Measurements from ENCODE around the gene PRLHR. TPM values are rescaled to one million over a fixed set of nuclear protein-coding genes. Genes with fewer than 3 reads are reported as not detected.

PRLHR gene
- total RNA-seq, 1 donor from 2014 or later = not detected

- intact Hi-C loops (cut with micrococcal nuclease) = no loop called here
- H3K27me3 ChIP-seq (ENCODE audit: low read depth) = peaks cover 34% of the 10 kb centered on the region
- H3K36me3 ChIP-seq = no peaks in the 10 kb centered on the region
- H3K4me1 ChIP-seq = peaks cover 4% of the 10 kb centered on the region
- no peak overlapping the region for H3K27ac ChIP-seq (replicated peaks)
- H3K9me3 ChIP-seq (replicated peaks) = peaks cover 37% of the 10 kb centered on the region
- H3K4me3 ChIP-seq = no peak overlapping the region
- DNase-seq = no peak
- no peak for TF ChIP-seq CTCF (IDR thresholded peaks at IDR 0.05; ENCODE audit: borderline replicate concordance)
These were observed 32.0 kb downstream of the PRLHR start for GRCh38 chr10:118563373-118563890.

GRCh38 chr10:118562851-118563250 is 32.6 kb downstream of the PRLHR start:
- no peak overlapping the region for H3K27ac ChIP-seq (replicated peaks)
- peaks cover 32% of the 10 kb centered on the region for H3K27me3 ChIP-seq (ENCODE audit: low read depth)
- intact Hi-C loops (cut with micrococcal nuclease) = no loop called here
- no peaks in the 10 kb centered on the region for H3K36me3 ChIP-seq
- H3K4me3 ChIP-seq = no peak overlapping the region
- H3K4me1 ChIP-seq = no peaks in the 10 kb centered on the region
- no peak for TF ChIP-seq CTCF (IDR thresholded peaks at IDR 0.05; ENCODE audit: borderline replicate concordance)
- DNase-seq = no peak
- peaks cover 37% of the 10 kb centered on the region for H3K9me3 ChIP-seq (replicated peaks)

- Histone ChIP-seq H3K4me3 (no peak overlapping the region), H3K27ac (replicated peaks) (no peak overlapping the region), H3K4me1 (no peaks in the 10 kb centered on the region), H3K9me3 (replicated peaks) (peaks cover 32% of the 10 kb centered on the region), H3K36me3 (no peaks in the 10 kb centered on the region), H3K27me3 (ENCODE audit: low read depth) (peaks cover 20% of the 10 kb centered on the region)
- intact Hi-C loops (cut with micrococcal nuclease) = no loop called here
- no peak for DNase-seq
- TF ChIP-seq CTCF (IDR thresholded peaks at IDR 0.05; ENCODE audit: borderline replicate concordance) = no peak
These were observed 37.5 kb downstream of the PRLHR start for GRCh38 chr10:118557946-118558345.

- no peak for TF ChIP-seq CTCF (IDR thresholded peaks at IDR 0.05; ENCODE audit: borderline replicate concordance)
- no peak overlapping the region for H3K27ac ChIP-seq (replicated peaks)
- no peaks in the 10 kb centered on the region for H3K4me1 ChIP-seq
- H3K4me3 ChIP-seq = no peak overlapping the region
- peaks cover 41% of the 10 kb centered on the region for H3K27me3 ChIP-seq (ENCODE audit: low read depth)
- DNase-seq = no peak
- H3K36me3 ChIP-seq = no peaks in the 10 kb centered on the region
- intact Hi-C loops (cut with micrococcal nuclease) = no loop called here
- H3K9me3 ChIP-seq (replicated peaks) = no peaks in the 10 kb centered on the region
These were observed 43.8 kb downstream of the PRLHR start for GRCh38 chr10:118551535-118552100.

- H3K27ac ChIP-seq (replicated peaks) = no peak overlapping the region
- H3K36me3 ChIP-seq = no peaks in the 10 kb centered on the region
- TF ChIP-seq CTCF (IDR thresholded peaks at IDR 0.05; ENCODE audit: borderline replicate concordance) = no peak
- H3K4me3 ChIP-seq = no peak overlapping the region
- H3K4me1 ChIP-seq = no peaks in the 10 kb centered on the region
- H3K27me3 ChIP-seq (ENCODE audit: low read depth) = peaks cover 60% of the 10 kb centered on the region
- DNase-seq = no peak
- no peaks in the 10 kb centered on the region for H3K9me3 ChIP-seq (replicated peaks)
- intact Hi-C loops (cut with micrococcal nuclease) = no loop called here
These were observed 48.2 kb downstream of the PRLHR start for GRCh38 chr10:118547282-118547681.
